Spleen (tissue), 11 donors: ENCODE measurements around the gene RFNG. TPM values are rescaled to one million over a fixed set of nuclear protein-coding genes. Genes with fewer than 3 reads are reported as not detected.

ENCODE experiments used
- DNase-seq: peaks from one replicate; pipeline ENCODE4 v3.0.0-alpha.2; 2020
- H3K27ac ChIP-seq, 8 donors: fragments of 200-600 bp; sonication (generic) in 7 of 8; 1 replicate in 4 of 8; 2 replicates in 4 of 8; pipeline versions ENCODE4 v1.5.0 to v1.8.0; 2016 to 2021; ENCODE audit warnings: inconsistent platforms in 4 of 8, mild to moderate bottlenecking in 4 of 8, moderate library complexity in 1 of 8
- H3K27me3 ChIP-seq, 7 donors: fragments of 200-600 bp; sonication (generic) in 6 of 7; replicated peaks in 1 of 7; 1 replicate in 4 of 7; 2 replicates in 3 of 7; pipeline versions ENCODE4 v1.5.0 to v1.8.0; 2016 to 2021; ENCODE audit warnings: inconsistent platforms in 3 of 7, mild to moderate bottlenecking in 1 of 7
- H3K36me3 ChIP-seq, 6 donors: fragments of 200-600 bp; sonication (generic) in 5 of 6; 1 replicate in 4 of 6; 2 replicates in 2 of 6; pipeline versions ENCODE4 v1.5.0 to v1.8.0; 2016 to 2021; ENCODE audit warnings: inconsistent platforms in 2 of 6
- H3K4me1 ChIP-seq, 6 donors: fragments of 200-600 bp; sonication (generic) in 5 of 6; 1 replicate in 3 of 6; 2 replicates in 3 of 6; pipeline versions ENCODE4 v1.5.0 to v1.8.0; 2016 to 2021; ENCODE audit warnings: inconsistent platforms in 3 of 6
- H3K4me3 ChIP-seq, 8 donors: fragments of 200-600 bp; sonication (generic) in 7 of 8; 1 replicate in 4 of 8; 2 replicates in 4 of 8; pipeline versions ENCODE4 v1.5.0 to v1.8.0; 2016 to 2021; ENCODE audit warnings: inconsistent platforms in 4 of 8, mild to moderate bottlenecking in 4 of 8, moderate library complexity in 2 of 8
- H3K9me3 ChIP-seq, 8 donors: fragments of 200-600 bp; sonication (generic) in 7 of 8; 1 replicate in 4 of 8; 2 replicates in 4 of 8; pipeline versions ENCODE4 v1.5.0 to v1.8.0; 2016 to 2021; ENCODE audit warnings: inconsistent platforms in 4 of 8
- CTCF ChIP-seq, 11 experiments: fragments of 200-600 bp in 7 of 11; fragments of 450-650 bp in 4 of 11; sonication (generic) in 4 of 11; IDR thresholded peaks in 8 of 11; conservative IDR thresholded peaks in 3 of 11; 1 replicate in 7 of 11; 2 replicates in 4 of 11; pipeline versions ENCODE4 v1.4.0 to v1.8.0; 2016 to 2021; ENCODE audit warnings: antibody characterized with exemption in 11 of 11, inconsistent platforms in 4 of 11, mild to moderate bottlenecking in 1 of 11
- POLR2A ChIP-seq, 3 donors: fragments of 450-650 bp; IDR thresholded peaks; one replicate each; pipeline ENCODE4 v1.5.1; 2017; ENCODE audit warnings: antibody characterized with exemption in 3 of 3, mild to moderate bottlenecking in 1 of 3
- POLR2AphosphoS5 ChIP-seq, 3 donors: sonication (generic); formaldehyde crosslinking; IDR thresholded peaks; one replicate each; pipeline ENCODE4 v1.5.1; 2017; ENCODE audit warnings: antibody characterized with exemption in 3 of 3
- WGBS, 5 donors: extraction: QIAGEN DNeasy Blood & Tissue Kit in 3 of 5; methylation state at CpG; one replicate each; pipeline versions ENCODE4 v1.1.5 to v1.1.7; 2013 to 2018; 5-methylcytosine and 5-hydroxymethylcytosine counted together
- intact Hi-C: fragments of 100-400 bp; cut with DNase I; formaldehyde crosslinking; loops from one replicate; pipeline ENCODE4 v1.15.0; 2023; ENCODE audit warnings: low total_unique reads
- polyA plus RNA-seq, 3 donors: library from polyadenylated mRNA; stranded (reverse); fragments of 200-250 nt; gene quantifications; one replicate each; pipeline ENCODE4 v1.2.1, GENCODE V29; 2013
- total RNA-seq, 7 donors: library from RNA; depleted of rRNA in 3 of 7; stranded (reverse); fragments of >200 nt in 3 of 7; fragmentation: NEBNext Ultra II Directional in 4 of 7; extraction: Animal tissue kit (Norgen Biotek cat#: 25700) in 4 of 7; gene quantifications; one replicate each; pipeline versions ENCODE4 v1.1.0 to v1.2.1, GENCODE V29; 2016 to 2021
- donor health status: healthy with polysubstance abuse.
- donor health status: DM: no; HTN: no; CAD: no; lungs with moderate emphysema.
- donor health status: DM: no; HTN: no; CAD: no.
- donor health status: Bipolar disorder and iron deficiency.
- donor health status: healthy.
- donor health status: DM: no; HTN: no; CAD: no.
- donor health status: DM: yes; HTN: yes; CAD: no.

Gene RFNG
- total and polyA plus RNA-seq, 10 donors = 21.4 to 42.3 (median 27.2) TPM

GRCh38 chr17:82085031-82085861 lies 33.6 kb upstream of the RFNG start:
- intact Hi-C loops = no loop called here
- H3K9me3 ChIP-seq = no peaks in the 10 kb centered on the region
- peak overlapping the region in 2 of 8 donors; percentile 33 to 50 for H3K27ac ChIP-seq
- WGBS, 5 donors = 76 to 87% (median 84%) methylated on average over 33 to 49 of the region's 49 CpGs
- TF ChIP-seq POLR2AphosphoS5 (IDR thresholded peaks at IDR 0.05) = peak in 2 of 3 donors; percentile 51 to 62
- TF ChIP-seq CTCF (IDR thresholded peaks at IDR 0.05 in 8 of 11, conservative IDR thresholded peaks at IDR 0.05 in 3 of 11) = no peak
- no peak for DNase-seq
- H3K4me1 ChIP-seq = peaks cover 0 to 13% (median 4%) of the 10 kb centered on the region in 6 donors
- peaks cover 0 to 100% (median 99%) of the 10 kb centered on the region in 6 donors for H3K36me3 ChIP-seq
- H3K4me3 ChIP-seq = peak overlapping the region in 1 of 8 donors; percentile 0
- no peaks in the 10 kb centered on the region for H3K27me3 ChIP-seq

DNA sequence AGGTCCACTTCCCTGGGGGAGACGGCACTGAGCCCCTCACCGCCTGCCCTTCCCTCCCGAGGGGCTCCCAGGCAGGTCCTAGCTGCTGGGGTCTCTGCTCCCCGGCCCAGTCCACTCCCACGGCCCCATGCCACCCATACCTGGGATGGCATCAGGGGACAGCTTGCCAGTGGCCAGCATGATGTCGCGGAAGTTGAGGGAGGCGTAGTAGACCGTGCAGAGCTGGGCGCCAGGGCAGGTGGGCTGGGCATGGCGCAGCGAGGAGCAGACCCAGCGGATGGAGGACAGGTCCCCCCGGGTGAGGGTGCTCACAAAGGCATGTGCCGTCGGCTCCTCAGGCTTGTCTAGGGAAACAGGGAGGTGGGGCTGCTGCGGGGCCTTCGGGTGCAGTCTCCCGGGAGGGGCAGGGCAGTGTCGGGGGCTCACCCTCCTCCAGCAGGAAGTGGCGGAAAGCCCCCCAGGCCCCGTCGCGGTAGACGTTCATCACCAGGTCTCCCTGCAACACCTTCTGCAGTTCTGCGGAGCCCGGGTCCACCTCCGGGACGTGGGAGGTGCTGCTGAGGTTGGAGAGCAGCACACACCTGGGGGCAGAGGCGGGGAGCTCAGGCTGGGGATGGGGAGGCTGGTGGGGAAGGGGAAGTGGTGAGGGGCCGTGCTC lies 32.9 kb upstream of the RFNG start:
- Histone ChIP-seq H3K27me3 (no peaks in the 10 kb centered on the region), H3K4me3 (peak overlapping the region in 1 of 8 donors; percentile 0), H3K9me3 (no peaks in the 10 kb centered on the region), H3K36me3 (peaks cover 0 to 100% (median 98%) of the 10 kb centered on the region in 6 donors), H3K4me1 (peaks cover 0 to 13% (median 4%) of the 10 kb centered on the region in 6 donors), H3K27ac (peak overlapping the region in 1 of 8 donors; percentile 50)
- WGBS, 5 donors = 85 to 91% (median 86%) methylated on average over 18 to 31 of the region's 31 CpGs
- DNase-seq = no peak
- TF ChIP-seq POLR2AphosphoS5 (IDR thresholded peaks at IDR 0.05) (no peak), POLR2A (IDR thresholded peaks at IDR 0.05) (no peak)
- intact Hi-C loops = no loop called here

- no peaks in the 10 kb centered on the region for H3K9me3 ChIP-seq
- 86 to 95% (median 91%) methylated on average over 38 to 55 of the region's 55 CpGs for WGBS, 5 donors
These were observed 32.1 kb upstream of the RFNG start for GRCh38 chr17:82083533-82084359.

More at GRCh38 chr17:82083533-82084359, 32.1 kb upstream of the RFNG start:
- Histone ChIP-seq H3K27ac (no peak overlapping the region), H3K4me1 (peaks cover 0 to 13% (median 4%) of the 10 kb centered on the region in 6 donors), H3K27me3 (no peaks in the 10 kb centered on the region), H3K36me3 (peaks cover 0 to 100% (median 97%) of the 10 kb centered on the region in 6 donors), H3K4me3 (no peak overlapping the region)
- TF ChIP-seq POLR2A (IDR thresholded peaks at IDR 0.05) = no peak
- TF ChIP-seq POLR2AphosphoS5 (IDR thresholded peaks at IDR 0.05) = no peak
- TF ChIP-seq CTCF (IDR thresholded peaks at IDR 0.05 in 8 of 11, conservative IDR thresholded peaks at IDR 0.05 in 3 of 11) = no peak
- intact Hi-C loops = no loop called here
- no peak for DNase-seq
